DMS 273 treated with DMSO at 0.1 percent for 48 hours (cell line): ENCODE results near the gene CTNS.
A peak's percentile ranks its signal among the peaks of the same experiment; 100 is the strongest.

Source experiments
- DNase-seq: peaks from one replicate; lab custom pipeline; 2025; lab: John Stamatoyannopoulos, UW

The CTNS gene

GRCh38 chr17:3659541-3660111, 23.1 kb downstream of the CTNS start:
- no peak for DNase-seq

DNA sequence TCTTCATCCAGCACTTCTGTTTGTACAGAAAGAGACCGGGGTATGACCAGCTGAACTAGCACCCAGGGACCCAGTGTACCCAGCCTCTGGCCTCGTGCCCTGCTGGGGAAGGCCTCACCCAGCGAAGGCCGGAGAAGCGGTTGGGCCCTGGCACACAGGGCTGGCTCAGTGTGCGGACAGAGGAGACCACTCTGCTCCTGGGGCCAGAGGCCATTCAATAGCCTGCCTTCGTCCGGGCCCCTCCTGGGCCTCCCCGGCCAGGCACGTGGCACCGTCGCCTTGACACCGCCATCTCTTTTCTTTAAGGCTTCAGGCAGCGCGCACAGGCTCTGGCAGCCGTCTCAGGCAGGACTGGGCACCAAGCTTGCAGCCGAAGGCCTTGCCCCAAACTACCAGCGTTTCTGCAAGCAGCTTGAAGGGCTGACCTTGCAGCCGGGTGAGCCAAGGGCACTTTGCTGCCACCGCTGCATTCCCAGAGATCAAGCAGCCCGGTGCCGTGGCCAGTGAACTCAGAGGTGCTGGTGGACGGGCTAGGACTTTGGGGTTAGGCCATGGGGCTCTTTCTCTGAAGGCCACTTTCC, 23.8 kb downstream of the CTNS start:
- no peak for DNase-seq

- DNase-seq = no peak
Measured at GRCh38 chr17:3663102-3664011, 26.8 kb downstream of the CTNS start.

GRCh38 chr17:3665834-3666233, 29.3 kb downstream of the CTNS start:
- DNase-seq = no peak

GRCh38 chr17:3666516-3666915, 30.0 kb downstream of the CTNS start:
- no peak for DNase-seq

DNA sequence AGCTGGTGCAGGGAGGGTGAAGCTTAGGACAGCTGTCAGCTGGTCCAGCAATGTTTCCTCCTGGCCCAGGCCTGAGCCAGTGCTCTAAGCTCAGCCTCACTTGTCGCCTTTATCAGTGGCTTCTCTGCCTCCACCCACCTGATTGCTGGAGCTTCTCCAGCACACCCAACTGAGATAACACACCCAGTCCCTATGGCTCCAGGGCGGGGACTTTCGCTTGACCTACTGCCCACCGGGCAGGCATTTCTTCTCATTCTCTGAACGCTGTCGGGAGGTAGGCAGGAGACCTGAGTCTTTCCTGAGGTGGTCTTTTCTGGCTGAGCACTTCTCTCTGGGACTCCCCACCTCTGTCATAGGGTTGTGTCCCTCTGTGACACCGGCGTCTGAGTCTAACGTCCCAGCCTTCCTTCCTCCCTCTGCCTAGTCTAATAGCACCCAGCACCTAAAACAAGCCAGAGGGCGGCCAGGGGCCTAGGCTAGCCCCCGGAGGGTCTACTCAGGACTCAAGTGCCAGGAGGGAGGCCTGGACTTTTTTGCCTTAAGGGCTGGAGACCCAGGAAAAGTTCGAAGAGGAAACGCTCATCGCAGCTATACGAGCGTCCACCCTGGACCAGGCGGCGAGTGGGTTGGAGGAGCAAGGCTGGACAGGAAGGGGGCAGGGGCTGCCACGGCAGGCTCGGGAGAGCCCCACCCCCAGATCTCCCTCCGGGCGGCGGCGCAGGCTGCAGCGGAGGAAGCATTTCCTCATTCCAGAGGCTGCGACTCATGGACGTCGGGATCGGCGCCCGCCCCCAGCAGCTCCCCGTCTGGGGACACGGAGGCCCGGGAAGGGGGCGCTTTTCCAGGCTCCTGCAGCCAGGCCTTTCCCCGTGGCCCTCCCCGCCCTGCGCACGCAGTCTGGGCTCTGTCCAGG, 31.1 kb downstream of the CTNS start:
- DNase-seq = no peak

- peak; percentile 72 for DNase-seq
Measured at GRCh38 chr17:3668279-3669084, 31.9 kb downstream of the CTNS start, which contains the start of the genes EMC6 and TAX1BP3. EMC6 (plus strand) TSS chr17:3668812; CDS start chr17:3669147, 335 bp downstream. TAX1BP3 (minus strand) TSS chr17:3668578; CDS start chr17:3668526, 52 bp downstream.

- DNase-seq = no peak
Measured at GRCh38 chr17:3669085-3669347, 32.5 kb downstream of the CTNS start.

DNA sequence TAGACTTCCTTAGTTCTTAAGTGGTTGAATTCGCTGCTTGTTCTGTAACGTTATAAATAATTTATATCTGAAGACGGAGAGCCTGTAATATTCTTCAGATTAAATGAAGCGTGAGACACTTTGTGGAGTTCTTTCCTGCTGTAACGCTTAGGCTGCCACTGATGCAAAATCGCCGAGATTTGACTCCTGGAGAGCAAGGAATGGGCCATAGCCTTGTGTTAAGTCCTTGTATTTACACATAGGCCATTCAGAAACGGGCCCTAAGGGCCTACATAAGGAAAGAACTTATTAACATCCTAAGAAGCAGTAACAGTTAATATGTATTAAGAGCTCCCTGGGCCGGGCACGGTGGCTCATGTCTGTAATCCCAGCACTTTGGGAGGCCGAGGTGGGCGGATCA, 33.0 kb downstream of the CTNS start:
- DNase-seq = no peak

DNA sequence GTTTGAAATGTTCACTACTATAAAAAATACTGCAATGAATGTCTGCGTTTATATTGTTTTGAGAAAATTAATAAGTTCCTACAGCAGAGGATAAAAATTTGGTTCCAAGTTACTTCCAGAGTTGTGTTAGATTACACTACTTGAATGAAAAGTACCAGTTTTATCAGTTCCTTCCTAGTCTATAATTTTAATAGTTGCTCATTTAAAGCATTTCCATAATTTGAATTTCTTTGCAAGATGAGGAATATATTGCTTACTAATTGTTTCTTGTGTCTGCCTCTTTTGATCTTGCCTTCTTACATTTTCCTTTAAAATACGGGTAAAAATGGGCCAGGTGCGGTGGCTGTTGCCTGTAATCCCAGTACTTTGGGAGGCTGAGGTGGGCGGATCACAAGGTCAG, 36.0 kb downstream of the CTNS start:
- DNase-seq = no peak

GRCh38 chr17:3675886-3676285, 39.3 kb downstream of the CTNS start:
- DNase-seq = no peak

DNA sequence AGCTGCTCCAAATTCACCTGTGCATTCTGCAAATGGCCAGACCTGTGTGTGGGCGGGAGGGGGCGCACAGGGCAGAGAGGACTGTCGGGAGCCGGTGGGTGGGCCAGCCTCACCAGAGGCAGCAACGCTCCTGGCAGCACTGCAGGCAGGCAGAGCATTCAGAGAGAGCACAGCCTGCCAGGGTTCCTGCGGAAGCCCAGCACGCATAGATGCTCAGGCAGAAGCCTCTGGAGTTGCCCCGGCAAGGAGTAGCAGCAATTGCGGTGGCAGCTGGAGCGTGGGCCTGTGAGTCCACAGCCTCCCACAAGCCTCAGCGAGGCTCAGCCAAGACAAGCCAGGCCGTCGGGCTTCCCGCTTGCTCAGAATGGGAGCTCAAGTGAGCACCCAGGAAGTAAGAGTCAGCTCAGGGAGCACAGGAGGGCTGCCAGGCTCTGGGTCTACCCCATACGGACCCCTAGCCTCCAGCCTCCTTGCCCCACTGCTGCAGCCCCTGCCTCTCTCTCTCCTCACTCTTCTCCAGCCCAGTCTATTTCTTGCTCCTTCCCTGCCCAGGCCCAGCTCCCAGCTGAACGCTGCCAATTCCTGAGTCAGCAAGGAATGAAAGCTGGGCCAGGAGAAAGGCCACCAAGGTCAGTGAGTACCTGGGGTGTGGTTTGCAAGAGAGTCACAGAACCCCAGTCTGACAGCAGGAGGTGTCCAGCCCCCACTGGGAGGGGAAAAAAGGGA, 41.7 kb downstream of the CTNS start:
- DNase-seq = no peak

- no peak for DNase-seq
Measured at GRCh38 chr17:3678821-3679530, 42.4 kb downstream of the CTNS start.

DNA sequence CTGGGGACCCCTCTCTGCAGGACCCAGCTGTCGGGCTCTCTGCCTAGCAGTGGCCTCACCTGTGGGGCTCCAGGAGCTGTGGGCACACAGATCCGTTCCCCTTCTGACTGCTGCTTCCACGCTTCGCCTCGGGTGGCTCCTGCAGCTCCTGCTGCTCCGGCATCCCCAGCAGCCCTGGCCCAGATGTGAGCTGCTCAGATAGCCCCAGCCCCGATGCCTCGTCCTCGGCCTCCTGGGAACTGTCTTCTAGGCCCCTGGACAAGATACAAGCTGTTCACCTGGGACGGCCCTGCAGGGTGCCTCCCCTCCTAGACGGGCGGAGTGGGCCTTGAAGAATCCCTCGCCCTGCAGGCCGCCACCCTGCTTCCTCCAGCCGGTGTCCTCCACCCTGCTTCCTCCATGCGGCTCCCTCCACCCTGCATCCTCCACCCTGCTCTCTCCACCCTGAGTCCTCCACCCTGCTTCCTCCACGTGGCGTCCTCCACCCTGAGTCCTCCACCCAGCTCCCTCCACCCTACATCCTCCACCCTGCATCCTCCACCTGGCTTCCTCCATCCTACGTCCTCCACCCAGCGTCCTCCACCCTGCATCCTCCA, 43.1 kb downstream of the CTNS start:
- no peak for DNase-seq

DNA sequence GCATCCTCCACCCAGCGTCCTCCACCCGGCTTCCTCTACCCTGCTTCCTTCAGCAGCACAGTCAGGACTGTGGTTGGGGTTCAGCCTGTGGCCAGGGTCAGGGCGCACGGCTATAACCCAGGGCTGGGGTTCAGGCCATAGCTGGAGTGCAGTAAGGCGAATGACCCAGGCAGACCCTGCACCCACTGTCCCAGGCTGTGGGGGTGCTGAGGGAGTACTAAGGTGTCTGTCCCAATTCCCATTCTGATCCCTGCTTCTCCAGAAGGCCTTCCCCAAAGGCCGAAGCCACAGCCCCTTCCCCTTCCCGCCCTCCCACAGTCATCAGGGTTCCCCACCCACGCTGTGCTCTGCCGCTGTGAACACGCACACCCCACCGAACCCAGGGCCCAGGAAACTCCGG, 44.5 kb downstream of the CTNS start:
- no peak for DNase-seq

DNA sequence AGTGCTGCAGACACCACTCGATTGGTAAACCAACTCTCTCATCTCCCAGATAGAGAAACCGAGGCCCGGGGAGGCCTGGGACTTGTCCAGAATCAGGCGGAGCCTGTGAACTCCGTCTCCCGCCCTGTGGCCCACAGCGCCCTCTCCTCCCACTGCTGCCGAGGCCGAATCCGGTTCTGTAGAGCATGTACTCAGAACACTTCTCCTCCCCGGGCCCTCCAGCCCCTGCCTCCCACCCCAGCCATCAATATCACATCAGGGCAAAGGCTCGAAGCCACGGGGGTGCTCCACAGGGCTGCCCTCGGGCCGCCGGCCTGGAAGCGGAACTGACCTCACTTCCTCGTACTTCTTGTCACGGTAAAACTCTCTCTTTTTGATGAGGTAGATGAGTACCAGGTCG, 45.0 kb downstream of the CTNS start:
- no peak for DNase-seq

DNA sequence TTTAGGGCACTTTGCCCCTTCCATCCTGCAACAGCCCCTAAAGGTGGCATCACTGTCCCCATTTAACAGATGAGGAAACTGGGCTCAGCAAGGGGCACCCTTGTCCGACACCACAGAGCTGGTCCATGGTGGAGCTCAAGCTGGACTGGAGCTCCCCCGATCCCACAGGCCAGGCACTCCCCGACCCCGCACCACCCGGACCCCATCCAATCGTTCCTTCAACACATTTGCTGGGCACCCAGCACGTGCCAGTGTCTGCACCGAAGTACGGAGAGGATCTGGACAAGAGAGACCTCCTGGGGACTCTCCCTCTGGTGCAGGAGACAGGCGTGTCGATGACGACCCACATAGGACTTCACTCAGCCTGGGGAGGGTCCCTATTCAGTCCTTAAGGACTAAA, 45.5 kb downstream of the CTNS start:
- DNase-seq = no peak

- DNase-seq = no peak
Measured at GRCh38 chr17:3683054-3683511, 46.5 kb downstream of the CTNS start.

- DNase-seq = no peak
Measured at GRCh38 chr17:3685174-3685573, 48.6 kb downstream of the CTNS start.
